HG03039 (cell line): Measurements from ENCODE around the gene IRX5.
A peak's percentile ranks its signal among the peaks of the same experiment; 100 is the strongest.

Experiments
- ATAC-seq: cut with Tn5 transposase; IDR thresholded peaks from one replicate; pipeline ENCODE4 v1.9.1; 2021; ENCODE audit warnings: mild to moderate bottlenecking, moderate library complexity; ENCODE audit not compliant: unreplicated experiment

IRX5 gene

GRCh38 chr16:54944002-54944401 lies 13.3 kb downstream of the IRX5 start:
- ATAC-seq, result peak; percentile 56

GRCh38 chr16:54945063-54945462 lies 14.4 kb downstream of the IRX5 start:
- no peak for ATAC-seq

- no peak for ATAC-seq
Measured at GRCh38 chr16:54946909-54947308, 16.2 kb downstream of the IRX5 start.

- no peak for ATAC-seq
Measured at GRCh38 chr16:54947616-54948015, 17.0 kb downstream of the IRX5 start.

GRCh38 chr16:54952195-54952594 lies 21.5 kb downstream of the IRX5 start:
- ATAC-seq, result no peak

GRCh38 chr16:54953461-54953860 lies 22.8 kb downstream of the IRX5 start:
- ATAC-seq, result no peak

- no peak for ATAC-seq
Measured at GRCh38 chr16:54954220-54954619, 23.6 kb downstream of the IRX5 start.

GRCh38 chr16:54955757-54956156 lies 25.1 kb downstream of the IRX5 start:
- no peak for ATAC-seq

- ATAC-seq, result no peak
Measured at GRCh38 chr16:54957403-54958166, 26.9 kb downstream of the IRX5 start.

GRCh38 chr16:54962045-54962444 lies 31.4 kb downstream of the IRX5 start:
- no peak for ATAC-seq

- ATAC-seq, result no peak
Measured at GRCh38 chr16:54964239-54964638, 33.6 kb downstream of the IRX5 start.

GRCh38 chr16:54965464-54965863 lies 34.8 kb downstream of the IRX5 start:
- no peak for ATAC-seq

- ATAC-seq, result no peak
Measured at GRCh38 chr16:54968011-54968410, 37.3 kb downstream of the IRX5 start.

GRCh38 chr16:54968784-54969183 lies 38.1 kb downstream of the IRX5 start:
- no peak for ATAC-seq

GRCh38 chr16:54970016-54970415 lies 39.4 kb downstream of the IRX5 start:
- no peak for ATAC-seq

- ATAC-seq, result no peak
Measured at GRCh38 chr16:54974367-54974766, 43.7 kb downstream of the IRX5 start.

GRCh38 chr16:54976651-54977200 lies 46.1 kb downstream of the IRX5 start:
- ATAC-seq, result no peak

GRCh38 chr16:54977211-54977610 lies 46.5 kb downstream of the IRX5 start:
- no peak for ATAC-seq

- ATAC-seq, result no peak
Measured at GRCh38 chr16:54980821-54981220, 50.2 kb downstream of the IRX5 start.
